Thoracic aorta (tissue), 2 donors: Measurements from ENCODE around the gene MAFB. TPM values are rescaled to one million over a fixed set of nuclear protein-coding genes. Genes with fewer than 3 reads are reported as not detected.
"Not testable (repeated sequence)": the region's sequence is repeated elsewhere in the genome, so short reads cannot be mapped to it uniquely, and the experiment has no call there.

Experiments used
- ATAC-seq: fragments of 150-250 bp; one replicate; pipeline ENCODE4 v1.8.0; 2017; ENCODE audit warnings: low read depth; ENCODE audit not compliant: insufficient number of reproducible peaks, low FRiP score
- DNase-seq: peaks from one replicate; pipeline ENCODE4 v3.0.0-alpha.2; 2020; ENCODE audit warnings: low spot score
- H3K27ac ChIP-seq, 2 donors: fragments of 200-600 bp; sonication (generic); 1 replicate in 1 of 2; 2 replicates in 1 of 2; pipeline ENCODE4 v1.5.1; 2016; ENCODE audit warnings: mild to moderate bottlenecking in 2 of 2, moderate library complexity in 2 of 2
- H3K27me3 ChIP-seq: fragments of 200-600 bp; sonication (generic); replicated peaks from 2 replicates; pipeline ENCODE4 v1.6.0; 2016; ENCODE audit warnings: mild to moderate bottlenecking; ENCODE audit not compliant: insufficient read depth
- H3K36me3 ChIP-seq: fragments of 200-600 bp; sonication (generic); one replicate; pipeline ENCODE4 v1.5.1; 2016
- H3K4me1 ChIP-seq, 2 donors: fragments of 200-600 bp; sonication (generic); 1 replicate in 1 of 2; 2 replicates in 1 of 2; pipeline versions ENCODE4 v1.5.1 to v1.6.0; 2016; ENCODE audit warnings: low read depth in 2 of 2, mild to moderate bottlenecking in 1 of 2; ENCODE audit not compliant: control insufficient read depth in 1 of 2
- H3K4me3 ChIP-seq: fragments of 200-600 bp; sonication (generic); 2 replicates; pipeline ENCODE4 v1.5.1; 2016; ENCODE audit warnings: mild to moderate bottlenecking
- H3K9me3 ChIP-seq: fragments of 200-600 bp; sonication (generic); 2 replicates; pipeline ENCODE4 v1.5.1; 2016
- CTCF ChIP-seq: fragments of 200-600 bp; sonication (generic); IDR thresholded peaks from one replicate; pipeline ENCODE4 v1.5.1; 2019; ENCODE audit warnings: antibody characterized with exemption
- total RNA-seq, 2 donors: library from RNA; depleted of rRNA; stranded (reverse); fragments of >200 nt; gene quantifications; one replicate each; pipeline versions ENCODE4 v1.1.0 to v1.2.3, GENCODE V29; 2016

Gene MAFB
- total RNA-seq: 10 to 100 TPM; 75.0 to 82.9 TPM

GRCh38 chr20:40689100-40689942, at the start of gene MAFB:
Gene MAFB (minus strand): TSS chr20:40689236. CDS start chr20:40688850, 386 bp downstream.
- peak; percentile 73 for DNase-seq
- no peaks in the 10 kb centered on the region for H3K9me3 ChIP-seq
- TF ChIP-seq CTCF: no peak
- H3K27me3 ChIP-seq: no peaks in the 10 kb centered on the region
- peaks cover 4 to 25% of the 10 kb centered on the region in 2 donors for H3K4me1 ChIP-seq
- peak; percentile 74 for ATAC-seq
- H3K36me3 ChIP-seq: no peaks in the 10 kb centered on the region
- peak within 1 kb of the TSS; percentile 98 for H3K27ac ChIP-seq
- peak within 1 kb of the TSS; percentile 77 for H3K4me3 ChIP-seq

GRCh38 chr20:40736468-40736867, 47.4 kb upstream of the MAFB start:
- not testable (repeated sequence) for H3K4me3 ChIP-seq, H3K4me1 ChIP-seq, ATAC-seq, H3K27me3 ChIP-seq, DNase-seq, H3K27ac ChIP-seq, H3K9me3 ChIP-seq, H3K36me3 ChIP-seq

GRCh38 chr20:40728996-40729395, 40.0 kb upstream of the MAFB start:
- Histone ChIP-seq H3K36me3 (no peaks in the 10 kb centered on the region), H3K9me3 (peaks cover 3% of the 10 kb centered on the region), H3K27me3 (no peaks in the 10 kb centered on the region), H3K4me3 (no peak overlapping the region), H3K27ac (no peak overlapping the region), H3K4me1 (no peaks in the 10 kb centered on the region)
- no peak for DNase-seq
- ATAC-seq: no peak
- TF ChIP-seq CTCF: no peak

- H3K4me3 ChIP-seq: no peak overlapping the region
- ATAC-seq (no peak), DNase-seq (no peak)
- H3K27me3 ChIP-seq: no peaks in the 10 kb centered on the region
- peaks cover 3% of the 10 kb centered on the region for H3K9me3 ChIP-seq
- no peak overlapping the region for H3K27ac ChIP-seq
- no peaks in the 10 kb centered on the region for H3K36me3 ChIP-seq
- H3K4me1 ChIP-seq: no peaks in the 10 kb centered on the region
- no peak for TF ChIP-seq CTCF
Measured at GRCh38 chr20:40728470-40728869, 39.4 kb upstream of the MAFB start.

- no peak for ATAC-seq
- H3K36me3 ChIP-seq: no peaks in the 10 kb centered on the region
- no peak overlapping the region for H3K27ac ChIP-seq
- DNase-seq: no peak
- H3K27me3 ChIP-seq: no peaks in the 10 kb centered on the region
- H3K9me3 ChIP-seq: peaks cover 3% of the 10 kb centered on the region
- no peak for TF ChIP-seq CTCF
- H3K4me1 ChIP-seq: no peaks in the 10 kb centered on the region
- no peak overlapping the region for H3K4me3 ChIP-seq
Measured at GRCh38 chr20:40727960-40728359, 38.9 kb upstream of the MAFB start.

GRCh38 chr20:40726776-40727175, 37.7 kb upstream of the MAFB start:
- ATAC-seq (no peak), DNase-seq (no peak)
- no peaks in the 10 kb centered on the region for H3K36me3 ChIP-seq
- no peak overlapping the region for H3K4me3 ChIP-seq
- H3K27ac ChIP-seq: no peak overlapping the region
- no peaks in the 10 kb centered on the region for H3K4me1 ChIP-seq
- no peak for TF ChIP-seq CTCF
- peaks cover 3% of the 10 kb centered on the region for H3K9me3 ChIP-seq
- H3K27me3 ChIP-seq: no peaks in the 10 kb centered on the region
